Measurements from ENCODE around the gene PPP3CB. TPM values are rescaled to one million over a fixed set of nuclear protein-coding genes. Genes with fewer than 3 reads are reported as not detected.

The PPP3CB gene
- total and polyA plus RNA-seq, 2 experiments from 2014 or later, result 17.9 to 38.5 TPM

- TF ChIP-seq ZNF462 (CRISPR knock-in tag; IDR thresholded peaks at IDR 0.05) (no peak), ZNF331 (CRISPR knock-in tag; IDR thresholded peaks at IDR 0.05; ENCODE audit: low read depth) (no peak)
Observed at GRCh38 chr10:73448384-73448783, 47.4 kb downstream of the PPP3CB start (continued).

- Histone ChIP-seq H3K79me2 (replicated peaks; ENCODE audit: insufficient read depth) (no peaks in the 10 kb centered on the region), H3F3A (replicated peaks; ENCODE audit: low read depth) (no peaks in the 10 kb centered on the region), H4K20me1 (replicated peaks; ENCODE audit: insufficient read depth) (peaks cover 4% of the 10 kb centered on the region; the same call in 1 of the 2 replicates), H3K4me1 (ENCODE audit: insufficient read depth) (no peaks in the 10 kb centered on the region), H3K4me2 (no peak overlapping the region), H3K9me2 (ENCODE audit: insufficient read depth) (no peaks in the 10 kb centered on the region), H3K27me3 (ENCODE audit: insufficient read depth) (no peaks in the 10 kb centered on the region), H2AFZ (no peak overlapping the region), H3K36me3 (ENCODE audit: insufficient read depth) (no peaks in the 10 kb centered on the region; the same call in none of the 2 replicates), H3K27ac (ENCODE audit: low read depth) (no peak overlapping the region), H3K4me3 (no peak overlapping the region)
- no peaks in the 10 kb centered on the region for H3K9me3 Mint-ChIP-seq
- no peak for ATAC-seq
- DNase-seq (ENCODE audit: low spot score), result no peak
- H3K4me3 Mint-ChIP-seq, result no peak overlapping the region
- H3K27me3 Mint-ChIP-seq (ENCODE audit: insufficient read depth, low read depth, poor library complexity), result no peaks in the 10 kb centered on the region
- H3K36me3 Mint-ChIP-seq (ENCODE audit: low read depth), result peaks cover 6% of the 10 kb centered on the region; the same call in 1 of the 3 replicates
- no peaks in the 10 kb centered on the region for H3K4me1 Mint-ChIP-seq
- H3K27ac Mint-ChIP-seq, result no peak overlapping the region
- TF ChIP-seq CTCF (conservative IDR thresholded peaks at IDR 0.05; ENCODE audit: low read depth in 2 of 2) (no peak), ZNF462 (CRISPR knock-in tag; IDR thresholded peaks at IDR 0.05) (no peak), CREB1 (CRISPR knock-in tag; IDR thresholded peaks at IDR 0.05; ENCODE audit: low read depth) (no peak), NANOG (IDR thresholded peaks at IDR 0.05; ENCODE audit: borderline replicate concordance) (no peak), ZNF114 (CRISPR knock-in tag; IDR thresholded peaks at IDR 0.05) (no peak), ZNF331 (CRISPR knock-in tag; IDR thresholded peaks at IDR 0.05; ENCODE audit: low read depth) (no peak), JUNB (IDR thresholded peaks at IDR 0.05; ENCODE audit: unreplicated experiment) (no peak), EZH2 (IDR thresholded peaks at IDR 0.05; ENCODE audit: low read depth, unreplicated experiment) (no peak)
Observed at GRCh38 chr10:73446926-73447325, 48.9 kb downstream of the PPP3CB start.

Measured in GM23338 (cell line).